ENCODE data around the gene LRP10.

DNA sequence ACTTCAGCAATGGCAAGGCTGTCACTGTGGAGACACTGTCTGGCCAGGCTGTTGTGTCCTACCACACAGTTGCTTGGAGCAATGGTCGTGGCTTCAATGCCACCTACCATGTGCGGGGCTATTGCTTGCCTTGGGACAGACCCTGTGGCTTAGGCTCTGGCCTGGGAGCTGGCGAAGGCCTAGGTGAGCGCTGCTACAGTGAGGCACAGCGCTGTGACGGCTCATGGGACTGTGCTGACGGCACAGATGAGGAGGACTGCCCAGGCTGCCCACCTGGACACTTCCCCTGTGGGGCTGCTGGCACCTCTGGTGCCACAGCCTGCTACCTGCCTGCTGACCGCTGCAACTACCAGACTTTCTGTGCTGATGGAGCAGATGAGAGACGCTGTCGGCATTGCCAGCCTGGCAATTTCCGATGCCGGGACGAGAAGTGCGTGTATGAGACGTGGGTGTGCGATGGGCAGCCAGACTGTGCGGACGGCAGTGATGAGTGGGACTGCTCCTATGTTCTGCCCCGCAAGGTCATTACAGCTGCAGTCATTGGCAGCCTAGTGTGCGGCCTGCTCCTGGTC lies 4.3 kb downstream of the LRP10 start:
- TF ChIP-seq, protein P1, sequence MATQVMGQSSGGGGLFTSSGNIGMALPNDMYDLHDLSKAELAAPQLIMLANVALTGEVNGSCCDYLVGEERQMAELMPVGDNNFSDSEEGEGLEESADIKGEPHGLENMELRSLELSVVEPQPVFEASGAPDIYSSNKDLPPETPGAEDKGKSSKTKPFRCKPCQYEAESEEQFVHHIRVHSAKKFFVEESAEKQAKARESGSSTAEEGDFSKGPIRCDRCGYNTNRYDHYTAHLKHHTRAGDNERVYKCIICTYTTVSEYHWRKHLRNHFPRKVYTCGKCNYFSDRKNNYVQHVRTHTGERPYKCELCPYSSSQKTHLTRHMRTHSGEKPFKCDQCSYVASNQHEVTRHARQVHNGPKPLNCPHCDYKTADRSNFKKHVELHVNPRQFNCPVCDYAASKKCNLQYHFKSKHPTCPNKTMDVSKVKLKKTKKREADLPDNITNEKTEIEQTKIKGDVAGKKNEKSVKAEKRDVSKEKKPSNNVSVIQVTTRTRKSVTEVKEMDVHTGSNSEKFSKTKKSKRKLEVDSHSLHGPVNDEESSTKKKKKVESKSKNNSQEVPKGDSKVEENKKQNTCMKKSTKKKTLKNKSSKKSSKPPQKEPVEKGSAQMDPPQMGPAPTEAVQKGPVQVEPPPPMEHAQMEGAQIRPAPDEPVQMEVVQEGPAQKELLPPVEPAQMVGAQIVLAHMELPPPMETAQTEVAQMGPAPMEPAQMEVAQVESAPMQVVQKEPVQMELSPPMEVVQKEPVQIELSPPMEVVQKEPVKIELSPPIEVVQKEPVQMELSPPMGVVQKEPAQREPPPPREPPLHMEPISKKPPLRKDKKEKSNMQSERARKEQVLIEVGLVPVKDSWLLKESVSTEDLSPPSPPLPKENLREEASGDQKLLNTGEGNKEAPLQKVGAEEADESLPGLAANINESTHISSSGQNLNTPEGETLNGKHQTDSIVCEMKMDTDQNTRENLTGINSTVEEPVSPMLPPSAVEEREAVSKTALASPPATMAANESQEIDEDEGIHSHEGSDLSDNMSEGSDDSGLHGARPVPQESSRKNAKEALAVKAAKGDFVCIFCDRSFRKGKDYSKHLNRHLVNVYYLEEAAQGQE (IDR thresholded peaks at IDR 0.05) = no peak
- TF ChIP-seq CHD4 (IDR thresholded peaks at IDR 0.05; ENCODE audit: borderline replicate concordance) (no peak), POLR2A (IDR thresholded peaks at IDR 0.05; ENCODE audit: low read length) (no peak), NR3C1 (IDR thresholded peaks at IDR 0.05) (no peak), KDM1A (IDR thresholded peaks at IDR 0.05; ENCODE audit: low read depth) (no peak), RNF2 (IDR thresholded peaks at IDR 0.05; ENCODE audit: borderline replicate concordance, low read depth) (no peak), CHD2 (IDR thresholded peaks at IDR 0.05; ENCODE audit: low read length, partially characterized antibody) (no peak), MAFK (IDR thresholded peaks at IDR 0.05; ENCODE audit: partially characterized antibody) (no peak)
- TF ChIP-seq, protein P2, sequence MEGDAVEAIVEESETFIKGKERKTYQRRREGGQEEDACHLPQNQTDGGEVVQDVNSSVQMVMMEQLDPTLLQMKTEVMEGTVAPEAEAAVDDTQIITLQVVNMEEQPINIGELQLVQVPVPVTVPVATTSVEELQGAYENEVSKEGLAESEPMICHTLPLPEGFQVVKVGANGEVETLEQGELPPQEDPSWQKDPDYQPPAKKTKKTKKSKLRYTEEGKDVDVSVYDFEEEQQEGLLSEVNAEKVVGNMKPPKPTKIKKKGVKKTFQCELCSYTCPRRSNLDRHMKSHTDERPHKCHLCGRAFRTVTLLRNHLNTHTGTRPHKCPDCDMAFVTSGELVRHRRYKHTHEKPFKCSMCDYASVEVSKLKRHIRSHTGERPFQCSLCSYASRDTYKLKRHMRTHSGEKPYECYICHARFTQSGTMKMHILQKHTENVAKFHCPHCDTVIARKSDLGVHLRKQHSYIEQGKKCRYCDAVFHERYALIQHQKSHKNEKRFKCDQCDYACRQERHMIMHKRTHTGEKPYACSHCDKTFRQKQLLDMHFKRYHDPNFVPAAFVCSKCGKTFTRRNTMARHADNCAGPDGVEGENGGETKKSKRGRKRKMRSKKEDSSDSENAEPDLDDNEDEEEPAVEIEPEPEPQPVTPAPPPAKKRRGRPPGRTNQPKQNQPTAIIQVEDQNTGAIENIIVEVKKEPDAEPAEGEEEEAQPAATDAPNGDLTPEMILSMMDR (IDR thresholded peaks at IDR 0.05) = no peak
- TF ChIP-seq, protein P3, sequence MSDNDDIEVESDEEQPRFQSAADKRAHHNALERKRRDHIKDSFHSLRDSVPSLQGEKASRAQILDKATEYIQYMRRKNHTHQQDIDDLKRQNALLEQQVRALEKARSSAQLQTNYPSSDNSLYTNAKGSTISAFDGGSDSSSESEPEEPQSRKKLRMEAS (IDR thresholded peaks at IDR 0.05) = no peak

All from A549 (cell line).